Stimulated activated CD8-positive, alpha-beta memory T cell treated with anti-CD3 and anti-CD28 coated beads, Interleukin-4, amount 100 ng/mL, for 24 hours (primary cell): ENCODE results near the gene UST.
"Not testable (repeated sequence)": the region's sequence is repeated elsewhere in the genome, so short reads cannot be mapped to it uniquely, and the experiment has no call there.

Experiments used
- DNase-seq: peaks from one replicate; pipeline ENCODE4 v3.0.0-alpha.2; 2020; ENCODE audit warnings: low read depth

The UST gene

GRCh38 chr6:148973538-148974208 lies 226.8 kb downstream of the UST start:
- no peak for DNase-seq

GRCh38 chr6:148974351-148974750 lies 227.5 kb downstream of the UST start:
- DNase-seq: no peak

- DNase-seq: not testable (repeated sequence)
Observed at GRCh38 chr6:148978298-148978697, 231.5 kb downstream of the UST start.

DNA sequence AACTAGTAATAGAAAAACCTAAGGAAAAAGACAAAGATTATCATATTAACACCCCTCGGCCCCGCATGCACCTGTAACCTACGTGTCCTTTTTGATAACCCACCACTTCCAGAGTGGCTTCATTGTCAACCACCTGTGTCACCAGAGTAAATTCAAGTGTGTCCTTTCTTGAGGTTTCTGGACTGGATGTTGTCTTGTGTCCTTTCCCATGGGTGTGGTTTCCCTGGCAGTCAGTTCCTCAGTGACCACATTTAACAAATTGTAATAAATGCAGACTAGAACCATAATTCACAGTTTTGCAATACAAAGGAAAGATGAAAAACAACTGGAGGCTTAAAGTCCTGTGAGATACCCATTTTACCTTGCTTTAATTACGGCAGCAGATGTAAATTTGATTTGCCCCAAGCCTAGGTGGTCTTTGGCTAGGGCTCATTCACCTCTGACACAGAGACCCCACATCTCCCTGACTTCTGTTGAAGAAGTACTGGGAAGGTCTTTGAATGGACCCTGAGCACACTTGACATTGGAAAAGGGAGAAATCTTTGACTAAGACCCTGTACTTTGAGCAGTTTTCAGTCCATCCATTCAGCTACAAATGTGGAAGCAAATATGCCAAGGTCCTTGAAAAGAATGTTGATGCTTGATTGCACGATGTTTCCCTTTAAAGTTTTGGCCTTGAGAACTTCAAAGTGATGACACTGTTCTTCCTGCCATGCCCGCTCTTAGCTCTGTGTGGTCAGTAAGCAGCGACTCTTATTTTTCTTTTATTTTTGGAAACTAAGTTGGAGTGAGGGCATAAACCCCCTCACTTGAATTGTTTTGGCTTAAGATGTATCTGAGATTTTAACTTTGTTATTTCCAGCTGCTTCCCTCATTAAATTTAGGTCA lies 232.4 kb downstream of the UST start:
- DNase-seq: no peak

GRCh38 chr6:148980234-148980633 lies 233.4 kb downstream of the UST start:
- DNase-seq: no peak

DNA sequence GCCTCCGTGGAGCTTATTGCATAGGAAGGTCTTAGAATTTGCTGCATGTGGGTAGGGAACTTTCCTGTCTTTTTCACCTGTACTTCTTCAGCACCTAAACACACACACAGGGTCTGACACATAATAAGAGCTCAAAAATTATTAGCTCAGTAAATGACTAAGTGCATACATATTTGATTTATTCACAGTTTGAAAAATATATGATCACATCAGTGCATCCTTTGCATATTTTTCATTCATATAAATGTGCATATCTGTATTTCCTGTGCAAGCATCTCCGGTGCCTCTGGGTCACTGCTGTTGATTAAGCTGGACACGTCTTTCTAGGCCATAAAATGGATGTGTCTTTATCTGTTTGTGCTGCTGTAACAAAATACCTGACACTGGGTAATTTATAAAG lies 234.7 kb downstream of the UST start:
- DNase-seq: no peak

GRCh38 chr6:148983101-148983761 lies 236.4 kb downstream of the UST start:
- no peak for DNase-seq

- DNase-seq: no peak
Observed at GRCh38 chr6:148983966-148984365, 237.1 kb downstream of the UST start.

DNA sequence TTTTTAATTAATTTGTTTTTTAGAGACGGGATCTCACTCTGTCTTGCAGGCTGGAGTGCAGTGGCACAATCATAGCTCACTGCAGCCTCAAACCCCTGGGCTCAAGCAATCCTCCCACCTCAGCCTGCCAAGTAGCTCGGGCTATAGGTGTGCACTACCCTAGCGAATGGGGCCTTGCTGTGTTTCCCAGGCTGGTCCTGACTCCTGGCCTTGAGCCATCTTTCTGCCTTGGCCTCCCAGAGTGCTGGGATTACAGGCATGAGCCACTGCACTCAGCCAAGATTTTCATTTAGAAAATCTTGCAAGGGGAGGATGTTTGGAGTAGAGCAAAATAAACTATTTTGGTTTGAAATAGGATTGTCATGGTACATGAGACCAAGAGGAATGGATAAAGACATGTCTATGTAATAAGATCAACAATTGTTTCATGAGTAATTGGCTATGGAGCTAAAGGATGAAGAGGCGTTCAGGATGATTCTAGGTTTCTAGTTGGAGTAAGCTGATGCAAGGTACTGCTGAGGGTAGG lies 237.8 kb downstream of the UST start:
- DNase-seq: no peak

DNA sequence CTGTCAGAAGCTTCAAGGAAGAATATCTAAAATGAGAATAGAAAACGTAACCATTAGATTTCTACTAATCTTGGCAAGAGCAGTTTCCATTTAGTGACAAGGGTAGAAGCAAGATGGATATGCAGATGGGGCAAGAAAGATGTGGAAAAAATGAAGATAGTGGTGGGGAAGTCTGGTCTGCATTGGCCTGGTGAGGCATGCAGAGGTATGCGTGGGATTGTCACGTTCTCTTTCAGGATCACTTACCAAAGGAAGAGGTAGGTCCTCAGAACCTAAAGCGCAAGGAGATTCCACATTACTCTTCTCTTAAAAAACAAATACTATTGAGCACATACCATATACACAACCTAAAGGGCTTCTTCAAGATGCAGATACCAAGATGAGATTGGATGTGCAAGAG lies 238.7 kb downstream of the UST start:
- DNase-seq: no peak

GRCh38 chr6:148986608-148987007 lies 239.8 kb downstream of the UST start:
- no peak for DNase-seq

DNA sequence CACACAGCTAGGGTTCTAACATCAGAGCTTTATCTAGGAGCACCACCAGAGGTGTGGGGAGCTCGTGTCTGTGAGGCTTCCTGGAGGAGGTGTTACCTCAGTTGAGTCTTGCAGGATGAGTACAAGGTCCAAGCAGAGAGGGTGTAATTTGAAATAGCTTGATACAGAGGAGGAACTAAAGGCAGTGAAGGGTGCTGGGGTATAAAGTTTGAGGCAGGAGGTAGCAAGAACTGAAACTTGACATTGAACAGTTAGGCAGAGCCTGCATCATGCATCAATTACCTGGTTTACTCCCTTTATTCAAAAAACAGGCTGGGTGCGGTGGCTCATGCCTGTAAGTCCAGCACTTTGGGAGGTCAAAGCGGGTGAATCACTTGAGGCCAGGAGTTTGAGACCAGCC lies 241.2 kb downstream of the UST start:
- DNase-seq: no peak

- DNase-seq: no peak
Observed at GRCh38 chr6:148989585-148989984, 242.8 kb downstream of the UST start.

GRCh38 chr6:148990403-148990802 lies 243.6 kb downstream of the UST start:
- no peak for DNase-seq

DNA sequence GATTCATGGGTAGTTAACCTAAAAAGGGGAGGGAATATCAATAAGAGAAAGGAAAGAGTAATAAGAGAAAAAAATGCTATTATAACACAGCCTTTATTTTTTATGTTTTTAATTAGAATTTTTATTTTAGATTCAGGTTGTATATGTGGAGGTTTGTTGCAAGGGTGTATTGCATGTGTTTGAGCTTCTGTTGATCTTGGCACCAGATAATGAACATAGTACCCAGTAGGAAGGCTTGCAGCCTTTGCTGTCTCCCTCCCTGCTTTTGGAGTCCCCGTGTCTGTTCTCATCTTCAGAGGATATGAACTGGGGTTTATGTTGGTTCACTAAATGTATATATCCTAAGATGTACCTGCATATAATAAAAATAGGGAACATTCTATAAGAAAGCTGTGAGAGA lies 250.0 kb downstream of the UST start:
- no peak for DNase-seq

DNA sequence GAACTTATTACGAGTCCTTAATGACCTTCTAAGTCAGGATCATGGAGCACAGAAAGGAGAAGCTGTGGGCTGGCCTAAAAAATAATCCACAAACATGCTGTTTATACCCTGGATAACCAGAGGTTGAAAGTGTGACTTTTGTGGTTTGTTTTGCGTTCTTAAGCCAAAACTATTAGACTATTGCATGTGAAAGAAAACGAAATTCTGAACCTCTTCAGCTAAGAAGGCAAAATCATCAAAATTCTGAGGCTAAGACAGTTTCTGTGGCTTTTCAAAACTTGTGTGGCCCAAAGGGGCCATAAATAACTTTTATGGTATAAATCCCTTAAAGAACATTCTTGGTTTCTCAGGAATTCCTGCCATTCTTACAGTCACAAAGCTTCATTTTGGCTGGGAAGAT lies 251.0 kb downstream of the UST start:
- DNase-seq: no peak

- DNase-seq: no peak
Observed at GRCh38 chr6:148998704-148999103, 251.9 kb downstream of the UST start.

- no peak for DNase-seq
Observed at GRCh38 chr6:148999501-148999900, 252.7 kb downstream of the UST start.

DNA sequence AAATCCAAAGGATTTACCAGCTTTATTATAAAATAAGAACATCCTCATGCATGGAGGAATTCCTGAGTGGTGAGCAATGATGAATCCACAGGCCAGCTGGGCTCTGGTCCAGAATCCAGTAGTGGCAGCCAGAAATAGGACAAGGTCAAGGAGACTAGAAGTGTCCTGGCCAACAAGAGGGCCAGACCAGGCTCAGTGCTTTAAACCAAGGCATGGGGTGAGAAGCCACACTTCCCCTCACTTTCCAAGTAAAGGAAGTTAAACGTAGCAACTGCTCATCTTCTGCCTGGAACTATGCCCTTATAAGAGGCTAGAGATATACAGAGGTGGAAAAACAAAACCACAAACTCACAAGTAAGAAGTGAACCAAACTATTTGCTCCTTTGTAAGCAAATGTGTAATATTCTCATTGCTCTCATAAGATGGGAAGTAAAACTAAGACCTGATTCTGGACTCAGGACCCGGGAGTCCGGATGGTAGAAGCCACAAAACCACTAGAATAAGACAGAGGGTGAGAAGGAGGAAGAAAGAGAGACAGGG lies 253.2 kb downstream of the UST start:
- DNase-seq: no peak

- no peak for DNase-seq
Observed at GRCh38 chr6:149001422-149001821, 254.6 kb downstream of the UST start.

- DNase-seq: no peak
Observed at GRCh38 chr6:149003560-149003959, 256.7 kb downstream of the UST start.

- DNase-seq: no peak
Observed at GRCh38 chr6:149004664-149005063, 257.8 kb downstream of the UST start.
